Liver (tissue), 9 donors: ENCODE measurements around the gene KRT14. TPM values are rescaled to one million over a fixed set of nuclear protein-coding genes. Genes with fewer than 3 reads are reported as not detected.

Source experiments
- DNase-seq: peaks from one replicate; pipeline ENCODE4 v3.0.0-alpha.2; 2017; ENCODE audit warnings: low spot score
- H3K27ac ChIP-seq, 2 donors: one replicate each; pipeline ENCODE4 v1.7.0; 2013; ENCODE audit warnings: inconsistent platforms in 2 of 2, low read length in 2 of 2, control low read depth in 1 of 2, low read depth in 1 of 2, mild to moderate bottlenecking in 1 of 2
- H3K27me3 ChIP-seq, 4 donors: one replicate each; pipeline versions ENCODE4 v1.6.1 to v1.7.0; 2013; ENCODE audit warnings: low read length in 3 of 4, inconsistent platforms in 1 of 4, mild to moderate bottlenecking in 1 of 4, moderate library complexity in 1 of 4; ENCODE audit not compliant: control insufficient read depth in 4 of 4, insufficient read depth in 4 of 4
- H3K36me3 ChIP-seq, 4 donors: one replicate each; pipeline versions ENCODE4 v1.6.1 to v1.7.0; 2013; ENCODE audit warnings: low read length in 3 of 4, mild to moderate bottlenecking in 3 of 4, low read depth in 1 of 4, moderate library complexity in 1 of 4; ENCODE audit not compliant: control insufficient read depth in 4 of 4, insufficient read depth in 3 of 4
- H3K4me1 ChIP-seq, 4 donors: one replicate each; pipeline versions ENCODE4 v1.6.1 to v1.7.0; 2013; ENCODE audit warnings: low read length in 3 of 4, mild to moderate bottlenecking in 3 of 4, moderate library complexity in 1 of 4; ENCODE audit not compliant: control insufficient read depth in 4 of 4, insufficient read depth in 4 of 4
- H3K4me3 ChIP-seq, 3 donors: one replicate each; pipeline versions ENCODE4 v1.6.1 to v1.7.0; 2013; ENCODE audit warnings: low read length in 3 of 3, control low read depth in 1 of 3, low read depth in 1 of 3, mild to moderate bottlenecking in 1 of 3
- H3K9ac ChIP-seq, 2 donors: one replicate each; pipeline ENCODE4 v1.7.0; 2013; ENCODE audit warnings: low read length in 2 of 2, mild to moderate bottlenecking in 2 of 2, moderate library complexity in 2 of 2, control low read depth in 1 of 2, low read depth in 1 of 2
- H3K9me3 ChIP-seq, 4 donors: one replicate each; pipeline versions ENCODE4 v1.6.1 to v1.7.0; 2013; ENCODE audit warnings: low read length in 3 of 4; ENCODE audit not compliant: control insufficient read depth in 4 of 4
- ATF3 ChIP-seq: IDR thresholded peaks from 2 replicates; pipeline ENCODE4 v1.6.1; 2016; ENCODE audit warnings: antibody characterized with exemption
- CTCF ChIP-seq: fragments of 150-350 bp; IDR thresholded peaks from 2 replicates; pipeline ENCODE4 v1.5.1; 2017; ENCODE audit warnings: improper control_type of control experiment, low read depth, low read length; ENCODE audit not compliant: missing input control
- EGR1 ChIP-seq, 2 donors: IDR thresholded peaks; 2 replicates each; pipeline ENCODE4 v1.6.1; 2016 to 2018; ENCODE audit warnings: antibody characterized with exemption in 2 of 2, low read depth in 2 of 2
- FOXA1 ChIP-seq: IDR thresholded peaks from 2 replicates; pipeline ENCODE4 v1.6.1; 2016; ENCODE audit warnings: antibody characterized with exemption
- GABPA ChIP-seq, 2 donors: IDR thresholded peaks in 1 of 2; conservative IDR thresholded peaks in 1 of 2; 2 replicates each; pipeline ENCODE4 v1.6.1; 2016; ENCODE audit warnings: antibody characterized with exemption in 2 of 2, mild to moderate bottlenecking in 1 of 2, moderate library complexity in 1 of 2
- HNF4A ChIP-seq, 2 donors: conservative IDR thresholded peaks; 2 replicates each; pipeline ENCODE4 v1.6.1; 2016; ENCODE audit warnings: antibody characterized with exemption in 2 of 2, mild to moderate bottlenecking in 2 of 2
- HNF4G ChIP-seq: IDR thresholded peaks from 2 replicates; pipeline ENCODE4 v1.6.1; 2016; ENCODE audit warnings: antibody characterized with exemption
- JUND ChIP-seq, 2 donors: IDR thresholded peaks; 2 replicates each; pipeline ENCODE4 v1.6.1; 2016; ENCODE audit warnings: antibody characterized with exemption in 2 of 2
- NR2F2 ChIP-seq: IDR thresholded peaks from 2 replicates; pipeline ENCODE4 v1.6.1; 2016; ENCODE audit warnings: antibody characterized with exemption
- RAD21 ChIP-seq, 2 donors: IDR thresholded peaks; 2 replicates each; pipeline ENCODE4 v1.6.1; 2016; ENCODE audit warnings: antibody characterized with exemption in 2 of 2, mild to moderate bottlenecking in 2 of 2
- REST ChIP-seq: IDR thresholded peaks from 2 replicates; pipeline ENCODE4 v1.6.1; 2016; ENCODE audit warnings: antibody characterized with exemption, mild to moderate bottlenecking
- RXRA ChIP-seq, 2 donors: IDR thresholded peaks; 2 replicates each; pipeline ENCODE4 v1.6.1; 2017 to 2018; ENCODE audit warnings: antibody characterized with exemption in 2 of 2, mild to moderate bottlenecking in 1 of 2
- SP1 ChIP-seq: IDR thresholded peaks from 2 replicates; pipeline ENCODE4 v1.6.1; 2018; ENCODE audit warnings: antibody characterized with exemption, mild to moderate bottlenecking
- ZBTB33 ChIP-seq: IDR thresholded peaks from 2 replicates; pipeline ENCODE4 v1.6.1; 2016; ENCODE audit warnings: antibody characterized with exemption
- WGBS: extraction: QIAGEN DNeasy Blood & Tissue Kit; methylation state at CpG from one replicate; pipeline ENCODE4 v1.1.7; 2013; 5-methylcytosine and 5-hydroxymethylcytosine counted together
- polyA plus RNA-seq, 2 donors: library from polyadenylated mRNA; stranded (reverse) in 1 of 2; unstranded in 1 of 2; fragments of 200-250 nt in 1 of 2; fragments of >200 nt in 1 of 2; fragmentation: Nextera tagmentation in 1 of 2; extraction: Ambion mirVana in 1 of 2; gene quantifications; one replicate each; pipeline versions ENCODE4 v1.2.1 to v1.2.3, GENCODE V29; 2013 to 2015
- total RNA-seq, 2 donors: library from RNA; depleted of rRNA; stranded (reverse); fragments of >200 nt; gene quantifications; one replicate each; pipeline ENCODE4 v1.2.3, GENCODE V29; 2014
- donor health status: healthy.
- donor health status: healthy.
- donor health status: healthy.
- donor health status: healthy.
- donor health status: healthy.

Gene KRT14
- total and polyA plus RNA-seq, 4 donors = not detected

GRCh38 chr17:41535764-41536481 is 50.8 kb downstream of the KRT14 start:
- Histone ChIP-seq H3K9me3 (no peaks in the 10 kb centered on the region), H3K27me3 (peaks cover 0 to 5% (median under 1%) of the 10 kb centered on the region in 4 donors), H3K9ac (no peak overlapping the region), H3K27ac (no peak overlapping the region), H3K4me1 (no peaks in the 10 kb centered on the region), H3K4me3 (no peak overlapping the region), H3K36me3 (no peaks in the 10 kb centered on the region)
- 68% methylated on average over 15 of the region's 15 CpGs for WGBS
- no peak for DNase-seq
- no peak for TF ChIP-seq FOXA1
- TF ChIP-seq JUND (IDR thresholded peaks at IDR 0.05) = no peak
- TF ChIP-seq RXRA (IDR thresholded peaks at IDR 0.05) = no peak
- no peak for TF ChIP-seq GABPA (IDR thresholded peaks at IDR 0.05 in 1 of 2, conservative IDR thresholded peaks at IDR 0.05 in 1 of 2)
- TF ChIP-seq HNF4G = no peak
- TF ChIP-seq ATF3 = no peak
- no peak for TF ChIP-seq RAD21 (IDR thresholded peaks at IDR 0.05)
- TF ChIP-seq ZBTB33 = no peak
- no peak for TF ChIP-seq EGR1 (IDR thresholded peaks at IDR 0.05; ENCODE audit: low read depth in 2 of 2)
- no peak for TF ChIP-seq HNF4A (conservative IDR thresholded peaks at IDR 0.05)
- TF ChIP-seq REST = no peak
- TF ChIP-seq NR2F2 = no peak
- no peak for TF ChIP-seq SP1
- TF ChIP-seq CTCF = no peak
